ENCODE results near the gene ZNF143. TPM values are rescaled to one million over a fixed set of nuclear protein-coding genes. Genes with fewer than 3 reads are reported as not detected.

ZNF143 gene
- total and polyA plus RNA-seq, 10 of the 15 experiments (the other 5 are each of a cell fraction or from before 2014, with no cell fraction given) = 13.6 to 48.7 (median 19.4) TPM

DNA sequence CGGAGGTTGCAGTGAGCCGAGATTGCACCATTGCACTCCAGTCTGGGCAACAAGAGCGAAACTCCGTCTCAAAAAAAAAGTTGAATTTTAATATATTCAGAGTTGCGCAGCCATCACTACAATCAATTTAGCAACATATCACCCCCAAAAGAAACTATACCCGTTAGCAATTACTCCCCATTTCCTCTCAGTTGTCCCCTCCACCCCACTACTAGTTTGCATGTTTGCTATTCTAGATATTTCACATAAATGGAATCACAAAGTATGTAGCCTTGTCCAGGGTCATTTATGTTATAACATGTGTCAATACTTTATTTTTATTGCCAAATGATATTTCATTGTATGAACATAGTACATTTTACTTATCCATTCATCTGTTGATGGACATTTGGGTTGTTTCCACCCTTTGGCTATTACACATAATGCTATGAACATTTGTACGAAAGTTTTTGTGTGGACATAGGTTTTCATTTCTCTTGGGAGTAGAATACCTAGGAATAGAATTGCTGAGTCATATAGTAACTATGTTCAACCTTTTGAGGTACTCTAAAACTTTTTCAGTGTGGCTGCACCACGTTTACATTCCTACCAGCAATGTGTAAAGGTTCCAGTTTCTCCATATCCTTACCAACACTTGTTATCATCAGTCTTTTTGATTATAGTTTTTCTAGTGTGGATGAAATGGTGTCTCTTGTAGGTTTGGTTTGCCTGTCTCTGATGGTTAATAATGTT, 2.2 kb downstream of the ZNF143 start (continued):
- TF ChIP-seq, protein P1, sequence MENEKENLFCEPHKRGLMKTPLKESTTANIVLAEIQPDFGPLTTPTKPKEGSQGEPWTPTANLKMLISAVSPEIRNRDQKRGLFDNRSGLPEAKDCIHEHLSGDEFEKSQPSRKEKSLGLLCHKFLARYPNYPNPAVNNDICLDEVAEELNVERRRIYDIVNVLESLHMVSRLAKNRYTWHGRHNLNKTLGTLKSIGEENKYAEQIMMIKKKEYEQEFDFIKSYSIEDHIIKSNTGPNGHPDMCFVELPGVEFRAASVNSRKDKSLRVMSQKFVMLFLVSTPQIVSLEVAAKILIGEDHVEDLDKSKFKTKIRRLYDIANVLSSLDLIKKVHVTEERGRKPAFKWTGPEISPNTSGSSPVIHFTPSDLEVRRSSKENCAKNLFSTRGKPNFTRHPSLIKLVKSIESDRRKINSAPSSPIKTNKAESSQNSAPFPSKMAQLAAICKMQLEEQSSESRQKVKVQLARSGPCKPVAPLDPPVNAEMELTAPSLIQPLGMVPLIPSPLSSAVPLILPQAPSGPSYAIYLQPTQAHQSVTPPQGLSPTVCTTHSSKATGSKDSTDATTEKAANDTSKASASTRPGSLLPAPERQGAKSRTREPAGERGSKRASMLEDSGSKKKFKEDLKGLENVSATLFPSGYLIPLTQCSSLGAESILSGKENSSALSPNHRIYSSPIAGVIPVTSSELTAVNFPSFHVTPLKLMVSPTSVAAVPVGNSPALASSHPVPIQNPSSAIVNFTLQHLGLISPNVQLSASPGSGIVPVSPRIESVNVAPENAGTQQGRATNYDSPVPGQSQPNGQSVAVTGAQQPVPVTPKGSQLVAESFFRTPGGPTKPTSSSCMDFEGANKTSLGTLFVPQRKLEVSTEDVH (IDR thresholded peaks at IDR 0.05; ENCODE audit: low read depth, partially characterized antibody) = no peak
- TF ChIP-seq TCF7 (IDR thresholded peaks at IDR 0.05; ENCODE audit: borderline replicate concordance) = peak; percentile 77; the same call in 1 of the 2 replicates
- 0 out of 2 replicates have a peak, but pooled peaks have one; percentile 18 for TF ChIP-seq RAD51 (IDR thresholded peaks at IDR 0.05)
- TF ChIP-seq ETV6 (conservative IDR thresholded peaks at IDR 0.05 in 1 of 2, IDR thresholded peaks at IDR 0.05 in 1 of 2; ENCODE audit: borderline replicate concordance in 1 of 2, low read depth in 1 of 2) = peak in 1 of 2 experiments; percentile 21; a peak in 1 of 4 replicates
- no peak for TF ChIP-seq SMAD5 (IDR thresholded peaks at IDR 0.05; ENCODE audit: low read depth)
- TF ChIP-seq FOXM1 (IDR thresholded peaks at IDR 0.05; ENCODE audit: low read depth, low read length) = peak; percentile 75; the same call in 1 of the 2 replicates
- TF ChIP-seq, protein P2, sequence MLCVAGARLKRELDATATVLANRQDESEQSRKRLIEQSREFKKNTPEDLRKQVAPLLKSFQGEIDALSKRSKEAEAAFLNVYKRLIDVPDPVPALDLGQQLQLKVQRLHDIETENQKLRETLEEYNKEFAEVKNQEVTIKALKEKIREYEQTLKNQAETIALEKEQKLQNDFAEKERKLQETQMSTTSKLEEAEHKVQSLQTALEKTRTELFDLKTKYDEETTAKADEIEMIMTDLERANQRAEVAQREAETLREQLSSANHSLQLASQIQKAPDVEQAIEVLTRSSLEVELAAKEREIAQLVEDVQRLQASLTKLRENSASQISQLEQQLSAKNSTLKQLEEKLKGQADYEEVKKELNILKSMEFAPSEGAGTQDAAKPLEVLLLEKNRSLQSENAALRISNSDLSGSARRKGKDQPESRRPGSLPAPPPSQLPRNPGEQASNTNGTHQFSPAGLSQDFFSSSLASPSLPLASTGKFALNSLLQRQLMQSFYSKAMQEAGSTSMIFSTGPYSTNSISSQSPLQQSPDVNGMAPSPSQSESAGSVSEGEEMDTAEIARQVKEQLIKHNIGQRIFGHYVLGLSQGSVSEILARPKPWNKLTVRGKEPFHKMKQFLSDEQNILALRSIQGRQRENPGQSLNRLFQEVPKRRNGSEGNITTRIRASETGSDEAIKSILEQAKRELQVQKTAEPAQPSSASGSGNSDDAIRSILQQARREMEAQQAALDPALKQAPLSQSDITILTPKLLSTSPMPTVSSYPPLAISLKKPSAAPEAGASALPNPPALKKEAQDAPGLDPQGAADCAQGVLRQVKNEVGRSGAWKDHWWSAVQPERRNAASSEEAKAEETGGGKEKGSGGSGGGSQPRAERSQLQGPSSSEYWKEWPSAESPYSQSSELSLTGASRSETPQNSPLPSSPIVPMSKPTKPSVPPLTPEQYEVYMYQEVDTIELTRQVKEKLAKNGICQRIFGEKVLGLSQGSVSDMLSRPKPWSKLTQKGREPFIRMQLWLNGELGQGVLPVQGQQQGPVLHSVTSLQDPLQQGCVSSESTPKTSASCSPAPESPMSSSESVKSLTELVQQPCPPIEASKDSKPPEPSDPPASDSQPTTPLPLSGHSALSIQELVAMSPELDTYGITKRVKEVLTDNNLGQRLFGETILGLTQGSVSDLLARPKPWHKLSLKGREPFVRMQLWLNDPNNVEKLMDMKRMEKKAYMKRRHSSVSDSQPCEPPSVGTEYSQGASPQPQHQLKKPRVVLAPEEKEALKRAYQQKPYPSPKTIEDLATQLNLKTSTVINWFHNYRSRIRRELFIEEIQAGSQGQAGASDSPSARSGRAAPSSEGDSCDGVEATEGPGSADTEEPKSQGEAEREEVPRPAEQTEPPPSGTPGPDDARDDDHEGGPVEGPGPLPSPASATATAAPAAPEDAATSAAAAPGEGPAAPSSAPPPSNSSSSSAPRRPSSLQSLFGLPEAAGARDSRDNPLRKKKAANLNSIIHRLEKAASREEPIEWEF (IDR thresholded peaks at IDR 0.05; ENCODE audit: insufficient replicate concordance, low read depth, low read length) = peak; percentile 10
- no peak for TF ChIP-seq POU2F2 (IDR thresholded peaks at IDR 0.05; ENCODE audit: borderline replicate concordance, low read depth, low read length)
